ENCODE results near the gene TPRG1L.

The TPRG1L gene

DNA sequence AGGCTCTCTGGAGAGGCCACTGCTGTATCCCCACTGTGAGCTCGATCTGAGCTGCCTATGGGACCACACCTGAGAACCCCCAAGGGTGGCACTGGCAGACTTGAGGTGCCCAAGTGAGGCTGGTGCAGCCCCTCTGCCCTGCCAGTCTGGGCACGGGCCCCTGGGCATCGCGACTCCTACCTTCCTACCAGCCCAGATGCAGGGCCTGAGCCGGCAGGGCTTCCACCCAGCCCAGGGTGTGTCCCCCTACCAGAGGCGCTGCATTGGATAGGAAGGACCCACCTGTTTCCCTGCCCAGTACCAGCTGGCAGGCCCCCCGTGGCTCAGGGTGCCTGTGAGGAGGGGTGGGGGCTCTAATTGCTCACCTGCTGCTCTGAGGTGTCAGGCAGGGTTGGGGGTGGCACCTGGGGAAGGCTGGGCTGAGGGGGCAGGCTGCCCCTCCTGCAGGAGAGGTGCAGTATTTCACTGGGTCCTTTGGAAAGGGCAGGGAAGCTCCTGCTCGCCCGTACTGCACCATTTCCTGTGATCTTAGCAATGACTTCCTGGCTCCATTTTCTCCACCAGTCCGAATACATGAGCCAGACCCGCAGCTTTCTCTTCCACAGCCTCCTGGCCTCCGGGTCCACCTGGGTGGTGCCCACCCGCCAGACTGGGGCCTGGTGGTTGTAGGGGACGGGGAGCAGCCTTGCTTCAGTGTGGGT lies 39.3 kb downstream of the TPRG1L start:
- Histone ChIP-seq H3K36me3 (replicated peaks; ENCODE audit: low read depth, low read length) (no peaks in the 10 kb centered on the region), H3K27ac (ENCODE audit: low read length) (peak overlapping the region; percentile 2; the same call in 1 of the 2 replicates), H3K4me2 (ENCODE audit: low read length) (peak overlapping the region; percentile 63), H3K79me2 (ENCODE audit: low read length) (no peaks in the 10 kb centered on the region), H3K9ac (ENCODE audit: low read length) (peak overlapping the region; percentile 17; the same call in 1 of the 2 replicates), H3K9me3 (ENCODE audit: insufficient read depth, low read length) (no peaks in the 10 kb centered on the region), H3K4me3 (ENCODE audit: low read length) (peak overlapping the region; percentile 33; the same call in 1 of the 2 replicates), H4K20me1 (ENCODE audit: insufficient read depth, low read length) (no peaks in the 10 kb centered on the region), H3K4me1 (ENCODE audit: low read length) (peaks cover 67% of the 10 kb centered on the region), H2AFZ (ENCODE audit: low read depth, low read length) (peak overlapping the region; percentile 28; the same call in 1 of the 2 replicates), H3K27me3 (ENCODE audit: low read depth, low read length) (peaks cover 29% of the 10 kb centered on the region)
- TF ChIP-seq, protein P1, sequence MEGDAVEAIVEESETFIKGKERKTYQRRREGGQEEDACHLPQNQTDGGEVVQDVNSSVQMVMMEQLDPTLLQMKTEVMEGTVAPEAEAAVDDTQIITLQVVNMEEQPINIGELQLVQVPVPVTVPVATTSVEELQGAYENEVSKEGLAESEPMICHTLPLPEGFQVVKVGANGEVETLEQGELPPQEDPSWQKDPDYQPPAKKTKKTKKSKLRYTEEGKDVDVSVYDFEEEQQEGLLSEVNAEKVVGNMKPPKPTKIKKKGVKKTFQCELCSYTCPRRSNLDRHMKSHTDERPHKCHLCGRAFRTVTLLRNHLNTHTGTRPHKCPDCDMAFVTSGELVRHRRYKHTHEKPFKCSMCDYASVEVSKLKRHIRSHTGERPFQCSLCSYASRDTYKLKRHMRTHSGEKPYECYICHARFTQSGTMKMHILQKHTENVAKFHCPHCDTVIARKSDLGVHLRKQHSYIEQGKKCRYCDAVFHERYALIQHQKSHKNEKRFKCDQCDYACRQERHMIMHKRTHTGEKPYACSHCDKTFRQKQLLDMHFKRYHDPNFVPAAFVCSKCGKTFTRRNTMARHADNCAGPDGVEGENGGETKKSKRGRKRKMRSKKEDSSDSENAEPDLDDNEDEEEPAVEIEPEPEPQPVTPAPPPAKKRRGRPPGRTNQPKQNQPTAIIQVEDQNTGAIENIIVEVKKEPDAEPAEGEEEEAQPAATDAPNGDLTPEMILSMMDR (IDR thresholded peaks at IDR 0.05; ENCODE audit: low read depth, low read length) = no peak
- no peak for TF ChIP-seq EZH2phosphoT487 (IDR thresholded peaks at IDR 0.05; ENCODE audit: low read depth)

DNA sequence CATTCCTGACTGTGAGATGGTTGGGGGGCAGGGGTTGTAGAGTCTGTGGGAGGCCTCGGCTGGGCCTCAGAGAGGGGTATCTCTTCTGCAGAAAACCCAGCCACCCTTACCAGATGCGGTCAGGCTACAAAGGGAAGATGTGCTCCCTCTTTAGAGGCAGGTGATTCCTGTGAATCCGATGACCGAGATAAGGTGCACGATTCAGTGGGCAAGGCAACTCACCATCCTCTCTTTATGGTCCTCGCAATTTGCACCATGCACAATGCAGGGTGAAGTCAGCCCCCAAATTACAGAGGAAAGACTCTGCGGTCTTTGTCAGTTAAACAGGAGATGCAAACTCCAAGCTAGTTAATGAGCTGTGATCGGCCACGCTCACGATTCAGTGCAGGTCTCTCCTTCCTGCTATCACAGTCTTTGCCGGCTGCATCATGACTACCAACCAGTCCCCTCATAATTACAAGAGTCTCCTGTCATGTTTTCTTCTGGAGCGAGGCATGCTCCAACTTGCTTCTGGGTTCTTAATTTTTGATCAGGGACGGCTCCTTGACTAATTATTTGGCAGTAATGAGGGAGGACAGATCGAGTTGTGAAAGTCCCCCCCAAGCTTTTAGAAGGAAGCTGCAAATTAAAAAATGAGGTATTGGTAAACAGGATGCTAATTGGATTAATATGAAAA lies 40.0 kb downstream of the TPRG1L start:
- TF ChIP-seq EZH2phosphoT487 (IDR thresholded peaks at IDR 0.05; ENCODE audit: low read depth) = no peak
- TF ChIP-seq, protein P1 (IDR thresholded peaks at IDR 0.05; ENCODE audit: low read depth, low read length) = no peak
- Histone ChIP-seq H3K9me3 (ENCODE audit: insufficient read depth, low read length) (no peaks in the 10 kb centered on the region), H2AFZ (ENCODE audit: low read depth, low read length) (peak overlapping the region; percentile 28; the same call in 1 of the 2 replicates), H3K4me1 (ENCODE audit: low read length) (peaks cover 67% of the 10 kb centered on the region), H3K9ac (ENCODE audit: low read length) (peak overlapping the region; percentile 17; the same call in 1 of the 2 replicates), H4K20me1 (ENCODE audit: insufficient read depth, low read length) (no peaks in the 10 kb centered on the region), H3K4me3 (ENCODE audit: low read length) (peak overlapping the region; percentile 33), H3K79me2 (ENCODE audit: low read length) (no peaks in the 10 kb centered on the region), H3K27me3 (ENCODE audit: low read depth, low read length) (peaks cover 32% of the 10 kb centered on the region), H3K4me2 (ENCODE audit: low read length) (peak overlapping the region; percentile 63), H3K36me3 (replicated peaks; ENCODE audit: low read depth, low read length) (no peaks in the 10 kb centered on the region), H3K27ac (ENCODE audit: low read length) (peak overlapping the region; percentile 2; the same call in 1 of the 2 replicates)

DNA sequence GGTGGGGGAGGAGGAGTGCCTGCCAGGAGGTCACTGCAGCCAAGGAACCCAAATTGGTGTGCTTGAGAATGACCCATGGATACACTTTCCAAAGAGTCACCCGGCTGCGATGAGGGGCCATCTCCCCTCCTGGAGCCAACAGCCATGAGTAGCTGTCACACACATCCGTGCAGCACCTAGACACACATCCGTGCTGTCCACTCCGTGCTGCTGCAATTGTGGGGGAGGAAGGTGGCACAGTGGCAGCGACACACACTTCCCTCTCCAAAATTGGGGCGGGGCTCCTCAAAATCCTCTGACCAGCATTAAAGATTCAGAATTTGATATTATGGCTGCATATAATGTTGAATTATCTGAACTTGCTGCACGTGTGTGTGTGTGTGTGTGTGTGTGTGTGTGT lies 43.3 kb downstream of the TPRG1L start:
- Histone ChIP-seq H3K27ac (ENCODE audit: low read length) (no peak overlapping the region), H4K20me1 (ENCODE audit: insufficient read depth, low read length) (no peaks in the 10 kb centered on the region), H3K36me3 (replicated peaks; ENCODE audit: low read depth, low read length) (no peaks in the 10 kb centered on the region), H3K9ac (ENCODE audit: low read length) (no peak overlapping the region), H3K4me1 (ENCODE audit: low read length) (peaks cover 74% of the 10 kb centered on the region), H3K4me2 (ENCODE audit: low read length) (peak overlapping the region; percentile 0; the same call in 1 of the 2 replicates), H3K4me3 (ENCODE audit: low read length) (no peak overlapping the region), H3K79me2 (ENCODE audit: low read length) (no peaks in the 10 kb centered on the region), H2AFZ (ENCODE audit: low read depth, low read length) (no peak overlapping the region), H3K27me3 (ENCODE audit: low read depth, low read length) (peaks cover 41% of the 10 kb centered on the region), H3K9me3 (ENCODE audit: insufficient read depth, low read length) (no peaks in the 10 kb centered on the region)
- TF ChIP-seq, protein P1 (IDR thresholded peaks at IDR 0.05; ENCODE audit: low read depth, low read length) = no peak
- no peak for TF ChIP-seq EZH2phosphoT487 (IDR thresholded peaks at IDR 0.05; ENCODE audit: low read depth)

Data from OCI-LY3 (cell line).